Measurements from ENCODE around the gene ARMC9. TPM values are rescaled to one million over a fixed set of nuclear protein-coding genes. Genes with fewer than 3 reads are reported as not detected.

Gene ARMC9
- total and polyA plus RNA-seq, 3 donors from 2014 or later = 35.0 to 49.7 (median 47.5) TPM

GRCh38 chr2:231185050-231185725, 13.2 kb upstream of the ARMC9 start:
- TF ChIP-seq POLR2A (IDR thresholded peaks at IDR 0.05) (no peak), CTCF (IDR thresholded peaks at IDR 0.05) (no peak)
- H3K27ac ChIP-seq = peak overlapping the region in 1 of 2 donors; percentile 31
- WGBS, 2 donors = 78 to 81% methylated on average over 6 to 11 of the region's 11 CpGs
- H3K36me3 ChIP-seq (ENCODE audit: low read depth, missing control alignments) = no peaks in the 10 kb centered on the region
- H3K4me3 ChIP-seq = no peak overlapping the region
- H3K9me3 ChIP-seq = no peaks in the 10 kb centered on the region
- intact Hi-C loops (cut with DNase I; ENCODE audit: low total_unique reads) = no loop called here
- DNase-seq = no peak
- H3K27me3 ChIP-seq = no peaks in the 10 kb centered on the region
- H3K4me1 ChIP-seq = peaks cover 7% of the 10 kb centered on the region

GRCh38 chr2:231185886-231186285, 12.5 kb upstream of the ARMC9 start:
- peak overlapping the region in 1 of 2 donors; percentile 31 for H3K27ac ChIP-seq

GRCh38 chr2:231186325-231186724, 12.1 kb upstream of the ARMC9 start:
- intact Hi-C loops (cut with DNase I; ENCODE audit: low total_unique reads) = no loop called here
- 89 to 100% methylated on average over 5 to 7 of the region's 7 CpGs for WGBS, 2 donors
- H3K9me3 ChIP-seq = no peaks in the 10 kb centered on the region
- H3K4me1 ChIP-seq = peaks cover 17% of the 10 kb centered on the region
- H3K27ac ChIP-seq = peak overlapping the region in 1 of 2 donors; percentile 31
- no peak for DNase-seq
- TF ChIP-seq POLR2A (IDR thresholded peaks at IDR 0.05) (no peak), CTCF (IDR thresholded peaks at IDR 0.05) (no peak)
- no peak overlapping the region for H3K4me3 ChIP-seq
- H3K36me3 ChIP-seq (ENCODE audit: low read depth, missing control alignments) = no peaks in the 10 kb centered on the region
- H3K27me3 ChIP-seq = no peaks in the 10 kb centered on the region

More at GRCh38 chr2:231185886-231186285, 12.5 kb upstream of the ARMC9 start:
- WGBS, 2 donors = 44 to 80% methylated on average over 1 to 4 of the region's 4 CpGs
- intact Hi-C loops (cut with DNase I; ENCODE audit: low total_unique reads) = no loop called here
- Histone ChIP-seq H3K4me3 (no peak overlapping the region), H3K4me1 (peaks cover 14% of the 10 kb centered on the region), H3K9me3 (no peaks in the 10 kb centered on the region), H3K27me3 (no peaks in the 10 kb centered on the region), H3K36me3 (ENCODE audit: low read depth, missing control alignments) (no peaks in the 10 kb centered on the region)
- no peak for TF ChIP-seq CTCF (IDR thresholded peaks at IDR 0.05)
- TF ChIP-seq POLR2A (IDR thresholded peaks at IDR 0.05) = no peak
- no peak for DNase-seq

GRCh38 chr2:231187736-231188505, 10.5 kb upstream of the ARMC9 start:
- no peak for TF ChIP-seq CTCF (IDR thresholded peaks at IDR 0.05)
- TF ChIP-seq POLR2A (IDR thresholded peaks at IDR 0.05) = no peak
- Histone ChIP-seq H3K27me3 (no peaks in the 10 kb centered on the region), H3K9me3 (no peaks in the 10 kb centered on the region), H3K4me3 (no peak overlapping the region), H3K27ac (peak overlapping the region in 1 of 2 donors; percentile 23), H3K4me1 (peaks cover 31% of the 10 kb centered on the region), H3K36me3 (ENCODE audit: low read depth, missing control alignments) (no peaks in the 10 kb centered on the region)
- DNase-seq = peak; percentile 62
- intact Hi-C loops (cut with DNase I; ENCODE audit: low total_unique reads) = no loop called here
- WGBS, 2 donors = 74 to 83% methylated on average over 15 to 18 of the region's 18 CpGs

Data from testis (tissue), 3 donors.